ENCODE data around the gene PSMG1. TPM values are rescaled to one million over a fixed set of nuclear protein-coding genes. Genes with fewer than 3 reads are reported as not detected.
A peak's percentile ranks its signal among the peaks of the same experiment; 100 is the strongest.

PSMG1 gene
- total and polyA plus RNA-seq, 9 donors = 29.6 to 42.0 (median 34.7) TPM

DNA sequence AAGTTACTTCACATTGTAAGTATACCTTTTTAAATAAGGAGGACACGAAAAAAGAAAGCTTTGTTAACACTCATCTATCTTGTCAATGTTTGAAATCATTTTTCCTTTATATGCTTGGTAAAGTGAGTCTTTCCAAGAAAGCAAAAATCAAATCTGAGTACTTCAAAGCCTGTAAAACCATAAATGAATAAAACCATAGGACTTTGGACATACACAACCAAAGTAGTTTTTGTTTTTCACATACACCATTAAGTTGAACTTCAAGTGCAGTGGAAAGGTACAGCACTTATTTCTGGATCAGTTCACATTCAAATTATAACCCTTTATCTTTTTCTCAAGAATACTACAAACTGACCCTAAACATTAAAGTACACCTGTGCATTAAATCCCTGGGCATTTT is 10.1 kb upstream of the PSMG1 start:
- no peak for DNase-seq

DNA sequence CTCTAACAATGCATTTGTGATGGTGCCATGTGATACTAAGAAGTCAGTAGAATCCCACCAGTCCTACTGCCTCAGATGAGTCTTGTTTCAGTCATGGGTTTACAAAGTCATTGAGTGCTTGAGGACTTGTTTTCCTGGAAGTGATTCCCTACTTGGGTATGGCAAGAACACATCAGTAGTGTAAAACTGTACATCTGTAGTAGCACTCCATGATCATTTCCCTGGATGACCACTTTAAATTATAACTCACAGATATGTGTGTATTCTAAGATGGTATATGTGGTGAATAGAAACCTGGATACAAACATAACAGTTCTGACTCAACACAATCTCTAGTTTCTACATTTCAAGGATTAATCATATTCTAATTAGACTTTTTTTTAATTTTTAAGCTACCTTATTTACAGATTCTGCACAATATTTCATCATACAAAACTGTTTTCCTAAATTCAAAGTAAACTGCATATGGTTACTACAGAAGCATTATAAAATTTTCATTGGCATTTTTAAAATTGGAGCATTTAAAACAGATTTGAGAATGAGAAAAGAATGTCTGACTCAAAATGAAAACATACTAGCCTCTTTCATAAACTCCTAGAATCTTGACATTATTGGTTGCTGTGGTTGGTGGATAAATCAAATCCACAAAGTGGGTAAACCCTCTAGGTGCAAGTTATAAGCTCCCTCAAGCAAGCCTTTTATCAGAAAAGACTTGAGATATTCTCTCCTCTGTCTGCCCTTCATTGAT is 6.8 kb upstream of the PSMG1 start:
- Histone ChIP-seq H3K36me3 (ENCODE audit: control insufficient read depth, insufficient read depth, low read length) (no peaks in the 10 kb centered on the region), H3K9me3 (replicated peaks; ENCODE audit: control insufficient read depth, low read depth, low read length) (no peaks in the 10 kb centered on the region), H3K4me1 (ENCODE audit: control insufficient read depth, insufficient read depth, low read length) (no peaks in the 10 kb centered on the region), H3K27ac (ENCODE audit: low read length) (no peak overlapping the region), H3K27me3 (ENCODE audit: control insufficient read depth, insufficient read depth, low read length) (no peaks in the 10 kb centered on the region), H3K4me3 (ENCODE audit: low read length) (no peak overlapping the region)
- no peak for DNase-seq

More for the DNA sequence above, 10.1 kb upstream of the PSMG1 start:
- no peak overlapping the region for H3K4me3 ChIP-seq (ENCODE audit: low read length)
- no peaks in the 10 kb centered on the region for H3K27me3 ChIP-seq (ENCODE audit: control insufficient read depth, insufficient read depth, low read length)
- no peak overlapping the region for H3K27ac ChIP-seq (ENCODE audit: low read length)
- WGBS (ENCODE audit: insufficient coverage) = no CpG with 5 or more reads among the region's 1 CpG
- no peaks in the 10 kb centered on the region for H3K4me1 ChIP-seq (ENCODE audit: control insufficient read depth, insufficient read depth, low read length)
- H3K36me3 ChIP-seq (ENCODE audit: control insufficient read depth, insufficient read depth, low read length) = peaks cover 13% of the 10 kb centered on the region
- H3K9me3 ChIP-seq (replicated peaks; ENCODE audit: control insufficient read depth, low read depth, low read length) = no peaks in the 10 kb centered on the region

DNA sequence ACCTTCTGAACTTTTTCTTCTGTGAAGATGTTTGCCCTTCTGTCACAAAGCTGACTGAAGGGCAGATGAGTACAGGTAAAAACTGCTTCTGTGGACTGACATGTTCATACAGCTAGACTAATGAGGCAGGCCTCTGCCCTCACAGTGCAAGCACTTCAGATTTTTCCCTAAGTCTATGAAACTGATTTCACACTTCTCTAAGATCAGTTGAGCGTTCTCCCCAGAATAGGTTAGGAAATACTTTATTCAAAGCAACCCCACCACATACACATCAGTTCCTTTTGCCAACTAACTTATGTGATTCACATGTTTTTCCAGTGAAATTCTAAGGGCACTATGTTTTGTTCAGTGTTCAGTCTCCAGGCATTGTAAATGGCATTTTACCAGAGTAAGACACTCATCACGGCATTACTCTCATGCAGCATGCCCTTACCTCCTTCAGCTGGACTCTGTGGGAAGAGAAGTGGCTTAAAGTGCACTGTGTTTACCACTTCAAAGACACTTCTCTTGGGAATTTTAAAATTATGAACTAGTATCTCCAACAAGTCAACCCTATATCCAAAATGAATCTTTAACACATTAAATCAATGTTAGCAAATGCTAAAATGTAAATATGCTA is 5.4 kb upstream of the PSMG1 start:
- WGBS (ENCODE audit: insufficient coverage) = 80% methylated on average over 1 of the region's 2 CpGs
- Histone ChIP-seq H3K27ac (ENCODE audit: low read length) (no peak overlapping the region), H3K27me3 (ENCODE audit: control insufficient read depth, insufficient read depth, low read length) (no peaks in the 10 kb centered on the region)

DNA sequence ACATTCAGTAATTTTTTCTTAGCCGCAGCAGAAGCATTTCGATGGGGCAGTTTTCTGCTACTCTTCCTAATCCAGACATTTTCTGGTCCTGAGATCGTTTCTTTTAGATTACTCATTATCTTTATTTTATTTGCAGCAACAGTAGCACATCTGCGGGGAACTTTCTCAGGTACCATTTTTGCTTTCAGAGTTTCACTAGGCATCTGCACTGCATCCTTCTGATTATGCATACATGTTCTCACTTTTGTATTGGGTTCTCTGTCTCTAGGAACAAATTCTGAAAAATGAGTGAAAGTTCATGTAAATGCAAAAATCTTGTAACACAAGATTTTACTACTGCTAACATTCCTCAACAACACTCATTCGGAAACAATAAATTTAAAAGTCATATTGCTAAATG is 3.9 kb upstream of the PSMG1 start:
- 80% methylated on average over 3 of the region's 5 CpGs for WGBS (ENCODE audit: insufficient coverage)
- no peak for DNase-seq
- no peaks in the 10 kb centered on the region for H3K27me3 ChIP-seq (ENCODE audit: control insufficient read depth, insufficient read depth, low read length)
- no peak overlapping the region for H3K27ac ChIP-seq (ENCODE audit: low read length)
- H3K4me3 ChIP-seq (ENCODE audit: low read length) = no peak overlapping the region
- no peaks in the 10 kb centered on the region for H3K9me3 ChIP-seq (replicated peaks; ENCODE audit: control insufficient read depth, low read depth, low read length)
- peaks cover 3% of the 10 kb centered on the region for H3K4me1 ChIP-seq (ENCODE audit: control insufficient read depth, insufficient read depth, low read length)
- H3K36me3 ChIP-seq (ENCODE audit: control insufficient read depth, insufficient read depth, low read length) = no peaks in the 10 kb centered on the region

More for the DNA sequence above, 5.4 kb upstream of the PSMG1 start:
- Histone ChIP-seq H3K4me1 (ENCODE audit: control insufficient read depth, insufficient read depth, low read length) (no peaks in the 10 kb centered on the region), H3K36me3 (ENCODE audit: control insufficient read depth, insufficient read depth, low read length) (no peaks in the 10 kb centered on the region), H3K4me3 (ENCODE audit: low read length) (no peak overlapping the region), H3K9me3 (replicated peaks; ENCODE audit: control insufficient read depth, low read depth, low read length) (no peaks in the 10 kb centered on the region)
- no peak for DNase-seq

DNA sequence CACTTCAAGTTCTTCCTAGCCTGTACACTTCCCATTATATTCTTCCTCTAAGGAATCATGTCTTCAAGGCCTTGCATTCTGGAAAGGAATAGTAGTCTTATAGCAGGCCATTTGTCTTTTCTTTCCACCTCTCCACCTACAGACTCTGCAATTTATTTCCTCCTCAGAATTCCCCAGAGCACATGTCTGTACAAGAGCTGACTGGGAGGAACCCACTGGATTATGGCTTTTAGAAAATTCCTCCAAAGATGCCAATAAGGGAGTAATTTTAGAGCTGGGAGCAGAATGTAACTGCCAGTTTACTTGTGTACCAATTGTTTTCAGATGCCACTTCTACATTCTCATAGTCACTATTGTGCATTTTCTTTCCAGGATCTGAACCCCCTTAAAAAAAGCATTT is 3.4 kb upstream of the PSMG1 start:
- Histone ChIP-seq H3K9me3 (replicated peaks; ENCODE audit: control insufficient read depth, low read depth, low read length) (no peaks in the 10 kb centered on the region), H3K36me3 (ENCODE audit: control insufficient read depth, insufficient read depth, low read length) (no peaks in the 10 kb centered on the region), H3K27ac (ENCODE audit: low read length) (no peak overlapping the region), H3K27me3 (ENCODE audit: control insufficient read depth, insufficient read depth, low read length) (no peaks in the 10 kb centered on the region), H3K4me3 (ENCODE audit: low read length) (no peak overlapping the region), H3K4me1 (ENCODE audit: control insufficient read depth, insufficient read depth, low read length) (peaks cover 5% of the 10 kb centered on the region)
- DNase-seq = no peak

DNA sequence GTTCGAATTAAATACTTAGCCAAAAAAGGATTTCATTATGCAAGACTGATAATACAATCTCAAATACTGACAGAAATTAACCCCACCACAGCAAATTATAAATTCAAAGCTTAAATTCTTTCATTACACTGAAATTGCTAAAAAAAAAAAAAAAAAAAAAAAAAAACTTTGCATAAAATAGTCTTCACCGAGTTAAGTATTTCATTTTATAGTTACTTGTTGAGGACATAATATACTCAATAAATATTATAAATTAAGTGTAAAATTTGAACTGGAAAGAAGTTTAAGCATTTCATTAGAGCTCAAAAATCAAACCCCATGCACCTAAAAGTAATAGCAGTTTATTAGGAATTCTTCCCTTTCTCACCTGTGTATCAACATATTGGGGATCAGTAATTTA is 1.9 kb upstream of the PSMG1 start:
- no peak for DNase-seq
- Histone ChIP-seq H3K27ac (ENCODE audit: low read length) (no peak overlapping the region), H3K36me3 (ENCODE audit: control insufficient read depth, insufficient read depth, low read length) (peaks cover 2% of the 10 kb centered on the region), H3K27me3 (ENCODE audit: control insufficient read depth, insufficient read depth, low read length) (no peaks in the 10 kb centered on the region), H3K4me1 (ENCODE audit: control insufficient read depth, insufficient read depth, low read length) (peaks cover 5% of the 10 kb centered on the region), H3K4me3 (ENCODE audit: low read length) (no peak overlapping the region), H3K9me3 (replicated peaks; ENCODE audit: control insufficient read depth, low read depth, low read length) (no peaks in the 10 kb centered on the region)
- no CpG with 5 or more reads among the region's 2 CpGs for WGBS (ENCODE audit: insufficient coverage)

DNA sequence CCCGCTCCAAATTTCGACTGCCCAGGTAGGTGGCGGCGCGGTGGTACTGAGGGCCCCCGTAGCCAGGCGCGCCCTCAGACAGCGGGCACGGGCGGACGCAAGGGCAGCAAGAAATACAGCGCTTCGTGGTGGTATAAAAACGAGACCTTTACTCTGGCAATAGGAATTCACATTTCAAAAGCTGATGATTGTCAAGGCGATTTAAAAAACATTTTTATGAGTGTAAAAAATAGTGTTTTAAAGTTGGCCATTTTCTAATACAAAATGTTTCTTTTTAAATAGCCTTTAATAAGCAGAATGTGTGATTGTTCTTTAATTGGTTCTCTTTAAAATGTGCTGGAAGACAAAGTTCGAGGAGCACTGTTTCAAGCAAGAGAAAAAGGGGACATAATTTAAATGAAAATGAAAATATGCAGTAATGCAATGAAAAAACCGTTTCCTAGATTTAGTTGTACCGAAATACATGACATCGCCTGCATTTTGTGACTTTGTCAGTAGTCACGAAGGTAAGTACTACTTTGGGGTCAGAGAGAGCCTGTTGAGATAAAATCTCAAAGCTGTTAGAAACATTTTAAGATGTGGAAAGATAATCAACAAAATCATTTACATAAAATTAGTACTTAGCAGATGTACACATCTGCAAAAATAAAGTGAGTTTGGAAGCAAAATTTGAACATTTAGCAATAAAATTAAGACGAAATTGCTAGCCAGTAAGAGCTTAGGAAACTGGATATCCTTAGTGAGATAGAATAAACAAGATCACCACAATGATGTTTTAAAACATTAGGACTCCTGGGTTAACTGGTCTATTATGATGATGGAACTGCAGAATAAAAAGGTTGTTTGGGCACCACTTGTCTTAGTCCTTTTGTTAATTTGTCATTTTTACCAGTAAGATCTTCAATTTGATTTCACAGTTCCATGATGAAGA is 1.1 kb upstream of the PSMG1 start:
- Histone ChIP-seq H3K27me3 (ENCODE audit: control insufficient read depth, insufficient read depth, low read length) (no peaks in the 10 kb centered on the region), H3K36me3 (ENCODE audit: control insufficient read depth, insufficient read depth, low read length) (peaks cover 2% of the 10 kb centered on the region), H3K4me3 (ENCODE audit: low read length) (peak overlapping the region; percentile 94), H3K27ac (ENCODE audit: low read length) (peak overlapping the region; percentile 98), H3K4me1 (ENCODE audit: control insufficient read depth, insufficient read depth, low read length) (peaks cover 5% of the 10 kb centered on the region), H3K9me3 (replicated peaks; ENCODE audit: control insufficient read depth, low read depth, low read length) (no peaks in the 10 kb centered on the region)
- 1% methylated on average over 17 of the region's 22 CpGs for WGBS (ENCODE audit: insufficient coverage)
- peak; percentile 21 for DNase-seq

DNA sequence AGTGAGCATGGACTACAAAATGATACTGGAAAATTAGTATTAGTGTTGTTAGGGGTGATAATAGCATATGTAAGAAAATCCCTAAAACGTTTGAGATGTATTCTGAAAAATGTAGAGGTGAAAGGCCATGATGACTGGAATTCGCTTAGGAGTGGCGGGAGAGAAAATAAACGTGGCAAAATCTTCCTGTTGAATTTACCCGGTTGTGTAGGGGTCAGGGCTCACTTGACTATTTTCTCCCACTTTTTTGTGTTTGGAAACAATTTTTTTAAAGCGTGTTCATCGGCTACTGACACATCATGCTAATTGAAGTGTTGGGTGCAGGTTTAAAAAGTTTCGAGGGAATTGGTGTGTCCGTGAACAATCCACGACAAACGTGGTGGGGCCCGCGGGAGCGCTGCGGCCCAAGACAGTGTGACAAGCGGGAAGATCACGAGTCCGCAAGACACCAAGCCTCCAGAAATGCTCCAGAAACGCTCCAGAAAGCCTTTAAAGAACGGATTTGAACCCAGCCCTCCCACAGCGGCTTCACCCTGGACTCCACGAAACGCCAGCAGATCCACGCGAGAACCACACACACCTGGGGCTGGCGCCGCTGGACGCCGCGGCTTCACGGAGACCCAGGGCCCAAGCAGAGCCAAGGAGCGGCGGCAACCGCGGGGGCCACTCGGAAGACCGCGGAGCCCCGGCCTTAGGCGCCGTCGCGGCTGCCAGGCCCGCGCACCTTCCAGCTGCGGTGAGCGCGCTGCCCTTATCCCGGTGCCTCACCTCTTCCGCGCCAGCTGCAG is 573 bp downstream of the PSMG1 start:
- Histone ChIP-seq H3K9me3 (replicated peaks; ENCODE audit: control insufficient read depth, low read depth, low read length) (no peaks in the 10 kb centered on the region), H3K4me3 (ENCODE audit: low read length) (peak overlapping the region; percentile 94), H3K4me1 (ENCODE audit: control insufficient read depth, insufficient read depth, low read length) (peaks cover 5% of the 10 kb centered on the region), H3K27me3 (ENCODE audit: control insufficient read depth, insufficient read depth, low read length) (no peaks in the 10 kb centered on the region), H3K36me3 (ENCODE audit: control insufficient read depth, insufficient read depth, low read length) (peaks cover 6% of the 10 kb centered on the region), H3K27ac (ENCODE audit: low read length) (peak overlapping the region; percentile 84)
- DNase-seq = peak; percentile 68
- WGBS (ENCODE audit: insufficient coverage) = under 1% methylated on average over 46 of the region's 51 CpGs

DNA sequence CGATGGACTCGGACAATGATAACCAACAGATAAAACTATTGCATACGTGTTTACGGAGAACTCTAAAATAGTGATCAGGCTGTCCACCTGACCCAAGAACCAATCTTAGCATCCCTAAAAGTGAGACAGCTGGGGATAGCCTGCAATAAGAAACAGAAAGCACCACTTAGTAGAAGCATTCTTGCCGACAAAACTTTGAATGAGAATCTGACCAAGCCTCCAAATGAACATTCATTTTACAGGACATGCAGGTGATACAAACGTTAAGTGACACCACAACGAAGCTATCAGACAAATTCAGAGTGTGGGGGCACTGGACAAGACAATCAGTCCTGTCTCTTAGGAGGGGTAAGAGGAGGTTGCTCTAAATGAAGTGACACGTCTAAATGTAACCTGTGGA is 1.2 kb downstream of the PSMG1 start:
- WGBS (ENCODE audit: insufficient coverage) = 67% methylated on average over 8 of the region's 8 CpGs

More for the DNA sequence above, 1.2 kb downstream of the PSMG1 start:
- Histone ChIP-seq H3K9me3 (replicated peaks; ENCODE audit: control insufficient read depth, low read depth, low read length) (no peaks in the 10 kb centered on the region), H3K36me3 (ENCODE audit: control insufficient read depth, insufficient read depth, low read length) (peaks cover 6% of the 10 kb centered on the region), H3K27ac (ENCODE audit: low read length) (no peak overlapping the region), H3K4me1 (ENCODE audit: control insufficient read depth, insufficient read depth, low read length) (peaks cover 5% of the 10 kb centered on the region), H3K4me3 (ENCODE audit: low read length) (peak overlapping the region; percentile 94), H3K27me3 (ENCODE audit: control insufficient read depth, insufficient read depth, low read length) (no peaks in the 10 kb centered on the region)
- no peak for DNase-seq
